Measurements from ENCODE around the gene CPLX1.

Gene CPLX1

DNA sequence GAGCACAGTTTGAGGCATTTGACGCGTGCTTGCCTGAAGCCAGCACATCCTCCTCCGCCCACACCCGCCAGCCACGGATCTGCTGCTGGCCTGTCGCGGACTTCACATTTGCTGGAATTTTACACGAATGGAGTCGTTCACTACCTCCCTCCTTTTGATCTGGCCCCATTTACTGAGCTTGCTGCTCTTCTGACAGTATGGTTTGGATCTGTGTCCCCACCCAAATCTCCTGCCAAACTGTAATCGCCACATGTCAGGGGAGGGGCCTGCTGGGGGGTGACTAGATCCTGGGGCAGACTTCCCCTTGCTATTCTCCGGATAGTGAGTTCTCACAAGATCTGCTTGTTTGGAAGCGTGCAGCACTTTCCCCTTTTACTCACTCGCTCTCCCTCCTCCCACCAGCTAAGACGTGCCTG, 19.9 kb upstream of the CPLX1 start:
- H3K36me3 Mint-ChIP-seq (ENCODE audit: low read depth) = peaks cover 15% of the 10 kb centered on the region
- no peaks in the 10 kb centered on the region for H3K27me3 Mint-ChIP-seq
- no peak overlapping the region for H3K4me3 Mint-ChIP-seq
- no peak for ATAC-seq
- no peak for DNase-seq
- H3K27ac Mint-ChIP-seq = no peak overlapping the region
- H3K9me3 Mint-ChIP-seq = no peaks in the 10 kb centered on the region
- no peaks in the 10 kb centered on the region for H3K4me1 Mint-ChIP-seq

DNA sequence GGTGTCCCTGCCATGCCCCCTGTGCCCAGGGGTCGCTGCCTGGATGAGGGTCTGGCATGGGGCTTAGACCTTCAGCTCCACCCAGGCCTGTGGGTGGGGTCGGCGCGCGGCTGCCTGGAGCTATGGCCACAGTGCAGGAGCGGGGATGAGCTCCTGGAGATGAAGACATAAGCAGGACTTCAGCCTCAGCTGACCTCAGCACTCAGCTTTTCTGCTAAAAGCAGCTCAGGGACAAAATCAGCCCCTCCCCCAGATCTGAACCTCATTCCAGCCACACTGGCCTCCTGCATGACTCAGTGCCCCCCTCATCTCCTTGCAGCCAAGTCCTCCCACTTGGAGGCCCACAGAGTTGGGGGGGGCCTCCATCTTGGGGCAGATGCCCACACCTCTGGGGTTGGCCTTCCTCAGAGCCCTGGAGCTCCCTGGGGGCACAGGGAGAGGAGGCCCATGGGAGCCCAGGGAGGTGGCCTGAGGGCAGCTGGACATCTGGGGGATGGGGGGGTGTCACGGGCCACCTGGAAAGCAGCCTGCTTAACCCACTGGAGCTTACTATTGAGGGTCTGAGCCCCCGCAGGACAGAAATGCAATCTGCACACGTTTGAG, 19.4 kb upstream of the CPLX1 start:
- Mint-ChIP-seq H3K27me3 (no peaks in the 10 kb centered on the region), H3K4me3 (no peak overlapping the region), H3K36me3 (ENCODE audit: low read depth) (peaks cover 18% of the 10 kb centered on the region), H3K4me1 (no peaks in the 10 kb centered on the region), H3K27ac (no peak overlapping the region), H3K9me3 (no peaks in the 10 kb centered on the region)
- no peak for ATAC-seq
- no peak for DNase-seq

DNA sequence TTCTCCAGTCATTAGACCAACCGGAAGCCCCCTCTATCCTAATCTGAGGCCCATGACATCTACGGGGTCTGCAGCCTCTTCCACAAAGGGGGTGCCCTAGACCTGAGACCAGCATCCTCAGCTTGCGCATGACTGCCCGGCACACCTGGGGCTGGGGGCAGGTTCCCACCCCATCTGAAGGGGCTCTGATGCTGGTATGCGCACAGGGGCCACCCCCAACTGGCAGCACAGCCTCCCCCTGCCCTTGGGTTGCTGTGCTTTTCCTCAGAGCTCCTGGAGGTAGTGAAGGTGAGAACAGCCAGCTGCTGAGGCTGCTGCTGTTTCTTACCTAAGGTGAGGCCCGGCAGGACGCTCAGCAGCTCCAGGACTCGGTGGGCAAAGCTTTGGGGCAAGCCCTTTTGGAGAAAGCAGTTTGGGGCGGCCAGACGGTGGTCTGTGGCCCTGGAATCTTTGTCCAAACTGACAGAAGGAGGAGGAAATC, 18.9 kb upstream of the CPLX1 start:
- Mint-ChIP-seq H3K27me3 (no peaks in the 10 kb centered on the region), H3K27ac (no peak overlapping the region), H3K4me3 (no peak overlapping the region), H3K9me3 (no peaks in the 10 kb centered on the region), H3K4me1 (peaks cover 3% of the 10 kb centered on the region), H3K36me3 (ENCODE audit: low read depth) (peaks cover 18% of the 10 kb centered on the region)
- no peak for ATAC-seq
- no peak for DNase-seq

DNA sequence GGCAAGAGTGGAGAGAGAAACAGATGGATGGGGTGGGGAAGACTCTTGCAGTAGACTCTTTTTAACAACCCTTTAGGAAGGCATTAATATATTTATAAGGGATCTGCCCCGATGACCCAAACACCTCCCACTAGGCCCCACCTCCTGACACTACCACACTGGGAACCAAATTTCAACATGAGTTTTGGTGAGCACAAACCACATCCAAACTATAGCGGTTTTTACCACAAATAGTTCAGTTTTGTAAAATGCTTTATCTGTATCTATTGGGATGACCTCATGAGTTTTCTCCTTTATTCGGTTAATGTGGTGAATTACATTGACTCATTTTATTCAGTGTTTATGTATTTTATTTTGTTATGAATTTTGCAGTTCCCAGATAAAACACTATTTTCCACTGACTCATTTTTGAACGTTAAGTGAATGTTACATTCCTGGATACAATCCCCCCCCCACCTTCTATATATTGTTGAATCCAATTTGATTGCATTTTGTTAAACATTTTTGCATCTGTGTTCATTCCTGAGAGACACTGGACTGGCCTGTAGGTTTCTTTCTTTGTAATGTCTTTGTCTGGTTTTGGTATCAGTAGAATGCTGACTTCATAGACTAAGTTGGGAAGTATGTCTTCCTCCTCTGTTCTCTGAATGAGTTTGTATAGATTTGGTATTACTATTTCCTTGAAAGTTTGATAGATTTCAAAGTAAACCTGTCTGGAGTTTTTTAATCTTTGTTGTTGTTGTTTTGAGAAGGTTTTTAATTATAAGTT, 13.9 kb upstream of the CPLX1 start:
- H3K36me3 Mint-ChIP-seq (ENCODE audit: low read depth) = peaks cover 19% of the 10 kb centered on the region
- peak; percentile 54 for ATAC-seq
- peak overlapping the region; percentile 3 for H3K27ac Mint-ChIP-seq
- H3K4me1 Mint-ChIP-seq = peaks cover 3% of the 10 kb centered on the region
- DNase-seq = no peak
- peaks cover 4% of the 10 kb centered on the region for H3K9me3 Mint-ChIP-seq
- no peak overlapping the region for H3K4me3 Mint-ChIP-seq
- no peaks in the 10 kb centered on the region for H3K27me3 Mint-ChIP-seq

GRCh38 chr4:837772-838171, 11.8 kb upstream of the CPLX1 start:
- no peak overlapping the region for H3K4me3 Mint-ChIP-seq
- ATAC-seq = no peak
- DNase-seq = no peak
- H3K27me3 Mint-ChIP-seq = no peaks in the 10 kb centered on the region
- peaks cover 15% of the 10 kb centered on the region for H3K36me3 Mint-ChIP-seq (ENCODE audit: low read depth)
- peaks cover 4% of the 10 kb centered on the region for H3K9me3 Mint-ChIP-seq
- peaks cover 8% of the 10 kb centered on the region for H3K4me1 Mint-ChIP-seq
- H3K27ac Mint-ChIP-seq = no peak overlapping the region

DNA sequence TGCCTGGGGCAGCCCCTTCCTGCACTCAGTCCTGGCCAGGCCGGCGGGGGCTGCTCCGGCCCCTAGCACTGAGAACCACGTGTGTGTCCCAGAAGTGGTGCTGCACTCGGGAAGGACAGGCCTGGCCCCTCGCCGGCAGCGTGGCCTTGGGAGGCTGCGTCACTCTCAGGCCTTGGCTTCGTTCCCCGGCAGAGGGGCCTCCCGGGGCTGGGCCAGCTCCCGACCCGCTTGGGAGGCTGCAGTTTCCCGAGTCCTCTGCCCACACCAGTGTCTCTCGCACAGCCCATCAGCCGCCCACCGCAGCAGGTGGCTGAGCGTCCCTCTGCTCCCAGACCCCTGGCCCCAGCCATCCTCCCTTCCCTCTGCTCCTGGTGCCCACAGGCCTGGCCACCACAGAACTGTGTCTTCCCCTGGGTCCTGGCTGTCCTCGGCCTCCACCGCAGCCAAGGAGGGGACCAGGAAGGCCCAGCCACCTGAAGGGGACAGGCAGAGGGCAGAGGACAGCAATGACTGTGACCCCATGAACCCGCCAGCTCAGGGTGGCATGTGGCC, 10.9 kb upstream of the CPLX1 start:
- DNase-seq = no peak
- H3K27me3 Mint-ChIP-seq = no peaks in the 10 kb centered on the region
- H3K9me3 Mint-ChIP-seq = peaks cover 4% of the 10 kb centered on the region

GRCh38 chr4:836003-836511, 10.1 kb upstream of the CPLX1 start:
- H3K9me3 Mint-ChIP-seq = peaks cover 4% of the 10 kb centered on the region
- H3K27me3 Mint-ChIP-seq = peaks cover 2% of the 10 kb centered on the region
- DNase-seq (no peak), ATAC-seq (no peak)
- H3K27ac Mint-ChIP-seq = no peak overlapping the region
- peaks cover 8% of the 10 kb centered on the region for H3K4me1 Mint-ChIP-seq
- no peak overlapping the region for H3K4me3 Mint-ChIP-seq
- peaks cover 10% of the 10 kb centered on the region for H3K36me3 Mint-ChIP-seq (ENCODE audit: low read depth)

More for the DNA sequence above, 10.9 kb upstream of the CPLX1 start:
- H3K4me1 Mint-ChIP-seq = peaks cover 8% of the 10 kb centered on the region
- ATAC-seq = no peak
- H3K36me3 Mint-ChIP-seq (ENCODE audit: low read depth) = peaks cover 10% of the 10 kb centered on the region
- no peak overlapping the region for H3K4me3 Mint-ChIP-seq
- no peak overlapping the region for H3K27ac Mint-ChIP-seq

- DNase-seq (no peak), ATAC-seq (no peak)
- Mint-ChIP-seq H3K9me3 (peaks cover 4% of the 10 kb centered on the region), H3K27ac (no peak overlapping the region), H3K4me1 (peaks cover 8% of the 10 kb centered on the region), H3K27me3 (peaks cover 3% of the 10 kb centered on the region), H3K4me3 (no peak overlapping the region), H3K36me3 (ENCODE audit: low read depth) (peaks cover 7% of the 10 kb centered on the region)
Measured at GRCh38 chr4:835148-836002, 9.4 kb upstream of the CPLX1 start.

GRCh38 chr4:834368-835147, 8.6 kb upstream of the CPLX1 start:
- Mint-ChIP-seq H3K27ac (no peak overlapping the region), H3K4me1 (peaks cover 4% of the 10 kb centered on the region), H3K4me3 (no peak overlapping the region), H3K36me3 (ENCODE audit: low read depth) (peaks cover 7% of the 10 kb centered on the region), H3K27me3 (peaks cover 4% of the 10 kb centered on the region), H3K9me3 (peaks cover 4% of the 10 kb centered on the region)
- ATAC-seq (no peak), DNase-seq (no peak)

DNA sequence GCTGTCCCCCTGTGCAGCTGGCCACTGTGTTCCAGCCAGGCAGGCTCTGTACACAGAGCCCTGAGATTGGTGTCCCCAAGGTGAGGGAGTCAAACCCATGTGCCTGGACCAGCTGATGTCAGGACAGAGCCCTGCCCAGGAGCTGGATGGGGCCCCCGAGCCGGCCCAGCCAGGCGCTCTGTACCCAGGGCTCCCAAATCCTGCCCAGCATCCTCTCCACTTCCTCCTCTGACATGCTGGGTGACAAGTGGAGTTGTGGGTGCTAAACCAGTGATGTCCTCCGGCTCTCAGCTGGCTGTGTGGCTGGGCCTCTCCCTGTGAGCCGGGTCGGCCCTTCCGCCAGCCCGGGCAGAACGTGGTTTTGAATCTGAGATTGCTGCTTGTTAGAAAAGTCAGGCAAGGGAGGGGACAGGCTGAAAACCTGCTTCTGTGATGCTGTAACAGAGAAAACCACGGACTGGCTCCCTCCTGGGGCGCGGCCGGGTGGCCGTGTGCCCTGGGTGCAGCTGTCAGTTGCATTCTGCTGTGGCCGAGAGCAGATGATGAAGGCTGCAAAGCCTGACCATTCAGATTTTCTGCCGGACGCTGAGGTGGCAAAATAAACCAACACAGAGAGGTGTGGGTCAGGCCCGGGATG, 7.9 kb upstream of the CPLX1 start:
- H3K4me1 Mint-ChIP-seq = peaks cover 4% of the 10 kb centered on the region

GRCh38 chr4:833156-833555, 7.2 kb upstream of the CPLX1 start:
- DNase-seq = peak; percentile 51
- H3K9me3 Mint-ChIP-seq = no peaks in the 10 kb centered on the region
- no peak overlapping the region for H3K4me3 Mint-ChIP-seq
- H3K27ac Mint-ChIP-seq = no peak overlapping the region
- peak; percentile 64 for ATAC-seq
- H3K36me3 Mint-ChIP-seq (ENCODE audit: low read depth) = peaks cover 7% of the 10 kb centered on the region
- H3K4me1 Mint-ChIP-seq = peaks cover 4% of the 10 kb centered on the region
- peaks cover 12% of the 10 kb centered on the region for H3K27me3 Mint-ChIP-seq

More for the DNA sequence above, 7.9 kb upstream of the CPLX1 start:
- Mint-ChIP-seq H3K27me3 (peaks cover 5% of the 10 kb centered on the region), H3K4me3 (no peak overlapping the region), H3K27ac (no peak overlapping the region), H3K9me3 (peaks cover 3% of the 10 kb centered on the region), H3K36me3 (ENCODE audit: low read depth) (peaks cover 7% of the 10 kb centered on the region)
- no peak for ATAC-seq
- no peak for DNase-seq

GRCh38 chr4:832536-832935, 6.6 kb upstream of the CPLX1 start:
- Mint-ChIP-seq H3K4me3 (no peak overlapping the region), H3K27me3 (peaks cover 18% of the 10 kb centered on the region), H3K36me3 (ENCODE audit: low read depth) (peaks cover 3% of the 10 kb centered on the region), H3K4me1 (peaks cover 4% of the 10 kb centered on the region), H3K27ac (no peak overlapping the region), H3K9me3 (no peaks in the 10 kb centered on the region)
- DNase-seq = no peak
- no peak for ATAC-seq

DNA sequence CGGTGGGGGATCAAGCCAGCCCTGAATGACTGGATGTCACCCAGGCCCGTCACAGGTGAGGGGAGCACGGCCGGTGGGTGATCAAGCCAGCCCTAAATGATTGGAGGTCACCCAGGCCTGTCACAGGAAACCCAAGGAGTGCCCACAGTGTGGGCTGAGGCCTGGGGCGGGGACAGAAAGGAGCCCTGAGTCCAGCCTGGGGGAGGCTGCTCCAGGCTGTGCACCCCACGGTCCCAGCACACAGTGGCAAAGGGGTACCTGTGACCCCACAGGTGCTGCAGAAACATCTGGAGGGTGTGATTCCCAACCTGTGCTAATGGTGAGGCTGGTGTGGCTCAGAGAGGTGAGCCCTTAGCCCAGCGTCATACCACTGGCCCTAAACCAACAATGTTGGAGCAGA, 6.2 kb upstream of the CPLX1 start:
- Mint-ChIP-seq H3K27me3 (peaks cover 21% of the 10 kb centered on the region), H3K27ac (no peak overlapping the region), H3K4me1 (peaks cover 4% of the 10 kb centered on the region), H3K36me3 (ENCODE audit: low read depth) (peaks cover 2% of the 10 kb centered on the region), H3K9me3 (no peaks in the 10 kb centered on the region), H3K4me3 (no peak overlapping the region)
- ATAC-seq (no peak), DNase-seq (no peak)

Data from activated naive CD8-positive, alpha-beta T cell treated with anti-CD3 and anti-CD28 coated beads, Interleukin-2, amount 50 U/mL, for 24 hours (primary cell).